OCI-LY1 (cell line): ENCODE data around the gene ADAT3.

ENCODE experiments used
- H2AFZ ChIP-seq: fragments of 200-600 bp; sonication (generic), shearing (Covaris generic); 2 replicates; pipeline ENCODE4 v1.6.0; 2014; ENCODE audit warnings: antibody characterized with exemption, mild to moderate bottlenecking, low read length
- H3F3A ChIP-seq: fragments of 200-600 bp; sonication (generic), shearing (Covaris generic); 2 replicates; pipeline ENCODE4 v1.6.0; 2014; ENCODE audit warnings: mild to moderate bottlenecking, antibody characterized with exemption, low read length, moderate library complexity; ENCODE audit not compliant: insufficient read depth
- H3K27ac ChIP-seq: fragments of 200-600 bp; sonication (generic); 2 replicates; pipeline ENCODE4 v1.5.1; 2014; ENCODE audit warnings: low read length, mixed run types, mild to moderate bottlenecking, low read depth; ENCODE audit not compliant: poor library complexity, severe bottlenecking
- H3K27me3 ChIP-seq: fragments of 200-600 bp; sonication (generic); 2 replicates; pipeline ENCODE4 v1.6.0; 2014; ENCODE audit warnings: antibody characterized with exemption, mild to moderate bottlenecking, low read length, moderate library complexity; ENCODE audit not compliant: insufficient read depth
- H3K36me3 ChIP-seq: fragments of 200-600 bp; sonication (generic); 2 replicates; pipeline ENCODE4 v1.6.1; 2014; ENCODE audit warnings: mild to moderate bottlenecking, antibody characterized with exemption, low read length, moderate library complexity, mixed read lengths; ENCODE audit not compliant: insufficient read depth
- H3K4me1 ChIP-seq: fragments of 200-600 bp; sonication (generic); 2 replicates; pipeline ENCODE4 v1.5.1; 2014; ENCODE audit warnings: mild to moderate bottlenecking, low read length, moderate library complexity; ENCODE audit not compliant: insufficient read depth, severe bottlenecking
- H3K4me2 ChIP-seq: fragments of 200-600 bp; sonication (generic), shearing (Covaris generic); 2 replicates; pipeline ENCODE4 v1.6.1; 2014; ENCODE audit warnings: low read length
- H3K4me3 ChIP-seq: fragments of 200-600 bp; sonication (generic); 2 replicates; pipeline ENCODE4 v1.5.1; 2014; ENCODE audit warnings: low read length, low read depth, mild to moderate bottlenecking, mixed read lengths; ENCODE audit not compliant: poor library complexity, severe bottlenecking
- H3K79me2 ChIP-seq: fragments of 200-600 bp; shearing (Covaris generic); 2 replicates; pipeline ENCODE4 v1.6.1; 2016; ENCODE audit warnings: mixed run types, low read length, mixed read lengths; ENCODE audit not compliant: insufficient read depth
- H3K9ac ChIP-seq: fragments of 200-600 bp; sonication (generic), shearing (Covaris generic); 2 replicates; pipeline ENCODE4 v1.6.1; 2014; ENCODE audit warnings: mild to moderate bottlenecking, low read length, mixed read lengths
- H3K9me2 ChIP-seq: fragments of 200-600 bp; sonication (generic), shearing (Covaris generic); 2 replicates; pipeline ENCODE4 v1.6.1; 2014; ENCODE audit warnings: low read depth, mild to moderate bottlenecking, low read length, mixed read lengths
- H3K9me3 ChIP-seq: fragments of 200-600 bp; shearing (Covaris generic); 2 replicates; pipeline ENCODE4 v1.6.1; 2014; ENCODE audit warnings: low read length, mixed read lengths
- H4K20me1 ChIP-seq: fragments of 200-600 bp; sonication (generic), shearing (Covaris generic); 2 replicates; pipeline ENCODE4 v1.6.0; 2016; ENCODE audit warnings: mild to moderate bottlenecking, low read length; ENCODE audit not compliant: insufficient read depth
- CTCF ChIP-seq: fragments of 200-600 bp; sonication (generic), shearing (Covaris generic); IDR thresholded peaks from 2 replicates; pipeline ENCODE4 v1.5.1; 2017; ENCODE audit warnings: mild to moderate bottlenecking, antibody characterized with exemption, low read length, moderate library complexity, mixed read lengths
- EZH2 ChIP-seq: fragments of 200-600 bp; sonication (generic), shearing (Covaris generic); IDR thresholded peaks from 2 replicates; pipeline ENCODE4 v1.8.0; 2017; ENCODE audit warnings: borderline replicate concordance, mixed run types, mild to moderate bottlenecking, antibody characterized with exemption, low read length, moderate library complexity, mixed read lengths

The ADAT3 gene

GRCh38 chr19:1957562-1958248, 52.5 kb downstream of the ADAT3 start:
- Histone ChIP-seq H3K27me3 (no peaks in the 10 kb centered on the region), H3K4me3 (no peak overlapping the region), H3K36me3 (peaks cover 21% of the 10 kb centered on the region), H3K9ac (no peak overlapping the region), H3F3A (no peaks in the 10 kb centered on the region), H2AFZ (no peak overlapping the region), H3K27ac (no peak overlapping the region), H4K20me1 (no peaks in the 10 kb centered on the region), H3K4me2 (no peak overlapping the region), H3K79me2 (no peaks in the 10 kb centered on the region), H3K4me1 (peaks cover 11% of the 10 kb centered on the region), H3K9me2 (no peaks in the 10 kb centered on the region), H3K9me3 (no peaks in the 10 kb centered on the region)
- TF ChIP-seq CTCF, result no peak
- TF ChIP-seq EZH2, result no peak

- H3F3A ChIP-seq, result no peaks in the 10 kb centered on the region
- H3K9me3 ChIP-seq, result no peaks in the 10 kb centered on the region
- no peaks in the 10 kb centered on the region for H3K27me3 ChIP-seq
- no peaks in the 10 kb centered on the region for H3K9me2 ChIP-seq
- TF ChIP-seq CTCF (no peak), EZH2 (no peak)
- H3K4me2 ChIP-seq, result no peak overlapping the region; the same call in 1 of the 2 replicates
- H3K79me2 ChIP-seq, result no peaks in the 10 kb centered on the region
- H3K9ac ChIP-seq, result no peak overlapping the region
- no peak overlapping the region for H2AFZ ChIP-seq
- no peak overlapping the region for H3K4me3 ChIP-seq
- peaks cover 16% of the 10 kb centered on the region for H3K36me3 ChIP-seq
- H4K20me1 ChIP-seq, result no peaks in the 10 kb centered on the region
- peaks cover 11% of the 10 kb centered on the region for H3K4me1 ChIP-seq
- H3K27ac ChIP-seq, result no peak overlapping the region
Observed at GRCh38 chr19:1959928-1960589, 54.9 kb downstream of the ADAT3 start.

GRCh38 chr19:1961000-1961883, 56.0 kb downstream of the ADAT3 start:
- H3K4me2 ChIP-seq, result no peak overlapping the region
- no peaks in the 10 kb centered on the region for H3K9me2 ChIP-seq
- H3K27me3 ChIP-seq, result no peaks in the 10 kb centered on the region
- no peak overlapping the region for H3K9ac ChIP-seq
- H3K4me1 ChIP-seq, result peaks cover 11% of the 10 kb centered on the region
- H3K4me3 ChIP-seq, result no peak overlapping the region
- no peaks in the 10 kb centered on the region for H3F3A ChIP-seq
- H3K79me2 ChIP-seq, result no peaks in the 10 kb centered on the region
- H3K9me3 ChIP-seq, result no peaks in the 10 kb centered on the region
- H3K27ac ChIP-seq, result no peak overlapping the region
- H2AFZ ChIP-seq, result no peak overlapping the region
- TF ChIP-seq CTCF (no peak), EZH2 (no peak)
- H3K36me3 ChIP-seq, result peaks cover 16% of the 10 kb centered on the region
- no peaks in the 10 kb centered on the region for H4K20me1 ChIP-seq
